Measurements from ENCODE around the gene IGFBP2.

DNA sequence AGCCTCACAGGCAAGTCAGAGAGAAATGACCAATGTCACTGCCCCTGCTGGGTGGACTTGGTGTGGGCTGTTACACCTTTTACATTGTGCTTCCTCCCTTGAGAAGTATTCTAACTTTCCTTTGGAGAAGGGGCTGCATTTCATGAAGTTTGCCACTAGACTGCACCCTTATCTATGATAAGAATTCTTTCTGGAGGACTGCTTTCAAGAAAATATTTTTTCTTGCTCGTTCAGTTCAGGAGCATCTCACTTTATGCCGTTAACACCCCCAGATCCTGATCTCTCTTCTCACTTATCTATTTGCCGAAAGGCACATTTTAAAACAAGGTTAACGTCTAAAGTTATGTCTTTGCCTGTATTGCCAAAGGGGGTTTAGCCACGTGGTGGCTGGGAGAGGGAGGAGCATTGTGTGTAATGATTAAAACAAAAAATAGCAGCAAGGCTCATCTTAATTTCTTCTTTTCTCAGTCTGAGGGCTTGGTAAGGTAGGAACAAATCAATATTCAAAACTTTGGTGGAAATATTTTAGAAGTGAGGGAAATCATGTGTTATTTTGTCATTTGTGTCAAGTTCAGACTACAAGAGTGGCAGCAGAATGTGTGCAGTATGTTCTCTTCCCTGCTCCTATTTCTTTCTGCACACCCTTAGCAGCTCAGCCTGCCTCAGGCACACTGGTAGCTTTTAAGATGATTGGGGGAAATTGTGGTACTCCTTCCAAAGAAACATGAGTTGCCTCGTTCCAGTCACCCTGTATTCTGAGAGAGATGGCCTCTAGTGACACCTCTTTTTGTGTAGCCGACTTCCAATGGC is 63.7 kb downstream of the IGFBP2 start:
- TF ChIP-seq, protein P1, sequence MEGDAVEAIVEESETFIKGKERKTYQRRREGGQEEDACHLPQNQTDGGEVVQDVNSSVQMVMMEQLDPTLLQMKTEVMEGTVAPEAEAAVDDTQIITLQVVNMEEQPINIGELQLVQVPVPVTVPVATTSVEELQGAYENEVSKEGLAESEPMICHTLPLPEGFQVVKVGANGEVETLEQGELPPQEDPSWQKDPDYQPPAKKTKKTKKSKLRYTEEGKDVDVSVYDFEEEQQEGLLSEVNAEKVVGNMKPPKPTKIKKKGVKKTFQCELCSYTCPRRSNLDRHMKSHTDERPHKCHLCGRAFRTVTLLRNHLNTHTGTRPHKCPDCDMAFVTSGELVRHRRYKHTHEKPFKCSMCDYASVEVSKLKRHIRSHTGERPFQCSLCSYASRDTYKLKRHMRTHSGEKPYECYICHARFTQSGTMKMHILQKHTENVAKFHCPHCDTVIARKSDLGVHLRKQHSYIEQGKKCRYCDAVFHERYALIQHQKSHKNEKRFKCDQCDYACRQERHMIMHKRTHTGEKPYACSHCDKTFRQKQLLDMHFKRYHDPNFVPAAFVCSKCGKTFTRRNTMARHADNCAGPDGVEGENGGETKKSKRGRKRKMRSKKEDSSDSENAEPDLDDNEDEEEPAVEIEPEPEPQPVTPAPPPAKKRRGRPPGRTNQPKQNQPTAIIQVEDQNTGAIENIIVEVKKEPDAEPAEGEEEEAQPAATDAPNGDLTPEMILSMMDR (IDR thresholded peaks at IDR 0.05; ENCODE audit: insufficient read depth, low read length, poor library complexity, severe bottlenecking): no peak
- no peak for TF ChIP-seq EZH2phosphoT487 (conservative IDR thresholded peaks at IDR 0.05; ENCODE audit: low read length)
